IMR-90 (cell line): ENCODE measurements around the gene ODAD3. TPM values are rescaled to one million over a fixed set of nuclear protein-coding genes. Genes with fewer than 3 reads are reported as not detected.

ENCODE experiments used
- ATAC-seq: fragments of 200-7000 bp; cut with Tn5 transposase; 2 replicates; pipeline ENCODE4 v1.9.1; 2020; ENCODE audit warnings: low read depth, mild to moderate bottlenecking, moderate library complexity
- BruUV-seq: library from RNA; stranded (reverse); fragments of 400-500 nt; replicated peaks from 2 replicates; lab custom pipeline; 2021; lab: Mats Ljungman, UMichigan
- CTCF ChIA-PET: fragments of 300-600 bp; formaldehyde crosslinking; extraction: SDS; loops from one replicate; lab custom pipeline; 2021; ENCODE audit warnings: antibody characterized with exemption; lab: Yijun Ruan, JAX
- POLR2A ChIA-PET: fragments of 300-600 bp; sonication (Branson Sonifier 250); formaldehyde crosslinking; loops from one replicate; lab custom pipeline; 2022; ENCODE audit warnings: antibody characterized with exemption; ENCODE audit not compliant: unreplicated experiment; lab: Charles Lee
- DNase-seq: peaks from one replicate; pipeline ENCODE4 v3.0.0; 2013
- H2AFZ ChIP-seq: replicated peaks from 2 replicates; pipeline ENCODE3; 2013; ENCODE audit warnings: low read length, mild to moderate bottlenecking; ENCODE audit not compliant: poor library complexity
- H2AK5ac ChIP-seq: 2 replicates; pipeline ENCODE4 v1.6.1; 2013; ENCODE audit warnings: low read depth, low read length, inconsistent platforms
- H2AK9ac ChIP-seq: replicated peaks from 2 replicates; pipeline ENCODE3; 2013; ENCODE audit warnings: mild to moderate bottlenecking, low read depth, low read length, moderate library complexity; ENCODE audit not compliant: poor library complexity
- H2BK120ac ChIP-seq: 2 replicates; pipeline ENCODE4 v1.6.1; 2013; ENCODE audit warnings: low read depth, low read length, inconsistent platforms
- H2BK15ac ChIP-seq: 3 replicates; pipeline ENCODE4 v1.6.1; 2013; ENCODE audit warnings: low read depth, low read length, inconsistent platforms
- H2BK20ac ChIP-seq: 2 replicates; pipeline ENCODE4 v1.6.1; 2013; ENCODE audit warnings: low read depth, mild to moderate bottlenecking, inconsistent platforms, low read length, moderate library complexity
- H2BK5ac ChIP-seq: 2 replicates; pipeline ENCODE4 v1.6.1; 2013; ENCODE audit warnings: mild to moderate bottlenecking, low read depth, low read length, inconsistent platforms; ENCODE audit not compliant: poor library complexity, severe bottlenecking
- H3K14ac ChIP-seq: replicated peaks from 2 replicates; pipeline ENCODE4 v1.6.1; 2013; ENCODE audit warnings: low read depth, low read length, inconsistent platforms
- H3K18ac ChIP-seq: 2 replicates; pipeline ENCODE4 v1.6.1; 2013; ENCODE audit warnings: low read depth, low read length, control low read depth
- H3K23ac ChIP-seq: 2 replicates; pipeline ENCODE4 v1.6.1; 2013; ENCODE audit warnings: low read depth, low read length, inconsistent platforms
- H3K27ac ChIP-seq: 2 replicates; pipeline ENCODE4 v1.5.1; 2013; ENCODE audit warnings: mild to moderate bottlenecking, control low read depth, low read length; ENCODE audit not compliant: insufficient read depth
- H3K27me3 ChIP-seq: 2 replicates; pipeline ENCODE4 v1.6.1; 2013; ENCODE audit warnings: low read length; ENCODE audit not compliant: control insufficient read depth, insufficient read depth
- H3K36me3 ChIP-seq: 2 replicates; pipeline ENCODE4 v1.6.1; 2013; ENCODE audit warnings: low read length, mixed read lengths; ENCODE audit not compliant: control insufficient read depth, insufficient read depth
- H3K4ac ChIP-seq: 2 replicates; pipeline ENCODE4 v1.6.1; 2013; ENCODE audit warnings: low read depth, low read length, inconsistent platforms
- H3K4me1 ChIP-seq: 2 replicates; pipeline ENCODE4 v1.6.1; 2013; ENCODE audit warnings: low read length, mixed read lengths; ENCODE audit not compliant: control insufficient read depth, insufficient read depth
- H3K4me2 ChIP-seq: 2 replicates; pipeline ENCODE4 v1.6.1; 2013; ENCODE audit warnings: low read depth, mild to moderate bottlenecking, control low read depth, low read length, moderate library complexity
- H3K4me3 ChIP-seq: 2 replicates; pipeline ENCODE4 v1.5.1; 2013; ENCODE audit warnings: low read depth, mild to moderate bottlenecking, control low read depth, low read length, moderate library complexity; ENCODE audit not compliant: insufficient read depth
- H3K56ac ChIP-seq: 2 replicates; pipeline ENCODE4 v1.6.1; 2013; ENCODE audit warnings: low read length, inconsistent platforms; ENCODE audit not compliant: insufficient read depth; ENCODE audit errors: extremely low read depth
- H3K79me1 ChIP-seq, 2 experiments: 2 replicates each; pipeline ENCODE4 v1.6.1; 2013; ENCODE audit warnings: low read length in 2 of 2, inconsistent platforms in 1 of 2, low read depth in 1 of 2
- H3K9ac ChIP-seq: 2 replicates; pipeline ENCODE4 v1.6.1; 2013; ENCODE audit warnings: low read depth, low read length, control low read depth
- H3K9me1 ChIP-seq: 2 replicates; pipeline ENCODE4 v1.6.1; 2013; ENCODE audit warnings: low read length, inconsistent platforms; ENCODE audit not compliant: insufficient read depth
- H3K9me3 ChIP-seq: 2 replicates; pipeline ENCODE4 v1.6.1; 2013; ENCODE audit warnings: low read length; ENCODE audit not compliant: control insufficient read depth, insufficient read depth
- H4K20me1 ChIP-seq: 2 replicates; pipeline ENCODE4 v1.6.1; 2013; ENCODE audit warnings: low read length, inconsistent platforms; ENCODE audit not compliant: insufficient read depth
- H4K5ac ChIP-seq: 2 replicates; pipeline ENCODE4 v1.6.1; 2013; ENCODE audit warnings: mild to moderate bottlenecking, low read depth, low read length, control low read depth
- H4K8ac ChIP-seq, 2 experiments: 2 replicates each; pipeline ENCODE4 v1.6.1; 2013; ENCODE audit warnings: low read depth in 2 of 2, low read length in 2 of 2, control low read depth in 1 of 2, inconsistent platforms in 1 of 2
- H4K91ac ChIP-seq: 2 replicates; pipeline ENCODE4 v1.6.1; 2013; ENCODE audit warnings: low read depth, low read length, inconsistent platforms; ENCODE audit not compliant: insufficient read depth
- BHLHE40 ChIP-seq: fragments of 150-350 bp; IDR thresholded peaks from 2 replicates; pipeline ENCODE4 v1.6.1; 2016; ENCODE audit warnings: mild to moderate bottlenecking, low read depth, low read length
- CEBPB ChIP-seq: IDR thresholded peaks from 2 replicates; pipeline ENCODE4 v1.6.1; 2012; ENCODE audit warnings: low read depth, low read length, improper control_type of control experiment
- CHD1 ChIP-seq: IDR thresholded peaks from 2 replicates; pipeline ENCODE4 v1.6.1; 2012; ENCODE audit warnings: low read depth, low read length, improper control_type of control experiment
- FOS ChIP-seq: fragments of 150-350 bp; IDR thresholded peaks from 2 replicates; pipeline ENCODE4 v1.6.1; 2016; ENCODE audit warnings: low read depth, low read length
- MAFK ChIP-seq: IDR thresholded peaks from 2 replicates; pipeline ENCODE4 v1.6.1; 2012; ENCODE audit warnings: low read depth, low read length, improper control_type of control experiment
- MAZ ChIP-seq: IDR thresholded peaks from 2 replicates; pipeline ENCODE4 v1.6.1; 2012; ENCODE audit warnings: low read depth, mild to moderate bottlenecking, low read length, improper control_type of control experiment, moderate library complexity, borderline replicate concordance
- MXI1 ChIP-seq: IDR thresholded peaks from 2 replicates; pipeline ENCODE4 v1.6.1; 2012; ENCODE audit warnings: low read depth, mild to moderate bottlenecking, low read length, moderate library complexity, borderline replicate concordance
- NFE2L2 ChIP-seq: fragments of 150-350 bp; IDR thresholded peaks from 2 replicates; pipeline ENCODE4 v1.6.1; 2016; ENCODE audit warnings: low read depth, mild to moderate bottlenecking, low read length
- POLR2A ChIP-seq: IDR thresholded peaks from 2 replicates; pipeline ENCODE4 v1.6.1; 2012; ENCODE audit warnings: mild to moderate bottlenecking, low read depth, low read length
- RAD21 ChIP-seq: IDR thresholded peaks from 2 replicates; pipeline ENCODE4 v1.6.1; 2012; ENCODE audit warnings: low read length, improper control_type of control experiment
- RCOR1 ChIP-seq: IDR thresholded peaks from 2 replicates; pipeline ENCODE4 v1.6.1; 2012; ENCODE audit warnings: mild to moderate bottlenecking, low read length, improper control_type of control experiment; ENCODE audit not compliant: insufficient replicate concordance
- RFX5 ChIP-seq: IDR thresholded peaks from 2 replicates; pipeline ENCODE4 v1.8.0; 2012; ENCODE audit warnings: low read depth, mild to moderate bottlenecking, low read length, moderate library complexity
- SMC3 ChIP-seq: fragments of 150-350 bp; IDR thresholded peaks from 2 replicates; pipeline ENCODE4 v1.6.1; 2016; ENCODE audit warnings: low read depth, mild to moderate bottlenecking, antibody characterized with exemption, low read length, moderate library complexity
- WGBS, 2 experiments: methylation state at CpG; one replicate each; pipeline versions ENCODE4 v1.1.5 to v1.1.7; 2013; ENCODE audit warnings: missing lambda C conversion rate in 2 of 2; ENCODE audit not compliant: insufficient read length in 1 of 2; ENCODE audit errors: extremely low coverage in 2 of 2; 5-methylcytosine and 5-hydroxymethylcytosine counted together
- dilution Hi-C: fragments of 300-500 bp; cut with HindIII; formaldehyde crosslinking; loops from one replicate; pipeline ENCODE4 v1.14.3; 2018; ENCODE audit warnings: low sequenced_read_pairs; ENCODE audit not compliant: unreplicated experiment
- in situ Hi-C: fragments of 300-500 bp; cut with MboI; formaldehyde crosslinking; loops from 3 replicates; pipeline ENCODE4 v1.14.3; 2019; ENCODE audit warnings: low sequenced_read_pairs, inconsistent platforms, mixed read lengths
- intact Hi-C: fragments of 100-400 bp; cut with micrococcal nuclease; formaldehyde crosslinking; loops from 2 replicates; pipeline ENCODE4 v1.10.0; 2022
- polyA plus RNA-seq, 3 experiments: library from polyadenylated mRNA; depleted of rRNA; stranded (reverse); fragments of >200 nt; gene quantifications; 2 replicates each; pipeline ENCODE4 v1.2.3, GENCODE V29; 2012; ENCODE audit warnings: low replicate concordance in 1 of 3
- total RNA-seq: library from RNA; depleted of rRNA; stranded (reverse); fragments of >200 nt; gene quantifications from 2 replicates; pipeline ENCODE4 v1.2.3, GENCODE V29; 2012
- TF ChIP-seq, protein P1 (sequence below): conservative IDR thresholded peaks from 2 replicates; pipeline ENCODE4 v1.5.1; 2012; ENCODE audit warnings: mild to moderate bottlenecking, low read depth, low read length, improper control_type of control experiment
- TF ChIP-seq, protein P2 (sequence below): fragments of 150-350 bp; IDR thresholded peaks from 2 replicates; pipeline ENCODE4 v1.6.1; 2017; ENCODE audit warnings: mild to moderate bottlenecking, antibody characterized with exemption, low read length, low read depth
- TF ChIP-seq, protein P3 (sequence below): fragments of 150-350 bp; IDR thresholded peaks from 2 replicates; pipeline ENCODE4 v1.6.1; 2016; ENCODE audit warnings: low read depth, mild to moderate bottlenecking, low read length, moderate library complexity, borderline replicate concordance

Gene ODAD3
- total and polyA plus RNA-seq, 2 of the 4 experiments (the other 2 are of a cell fraction), result under 0.01 to 0.44 TPM

DNA sequence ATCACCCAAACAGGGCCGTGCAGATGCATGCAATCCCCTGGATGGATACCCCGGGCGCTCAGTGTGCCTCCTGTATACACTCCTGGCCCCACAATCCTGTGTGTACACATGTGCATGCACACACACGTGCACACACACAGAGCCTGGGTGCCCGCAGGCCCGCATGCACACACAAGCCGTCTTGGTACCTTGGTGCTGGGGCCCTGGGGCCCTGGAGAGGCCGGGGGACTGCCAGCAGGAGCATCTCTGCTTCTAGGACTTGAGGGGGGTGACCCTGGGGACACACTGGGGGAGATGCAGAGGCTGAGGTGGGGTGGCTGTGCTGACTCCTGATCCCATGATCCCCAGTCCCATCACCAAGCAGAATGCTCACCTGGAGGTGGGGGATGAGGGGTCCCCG lies 35.3 kb downstream of the ODAD3 start:
- H3K27ac ChIP-seq, result no peak overlapping the region
- TF ChIP-seq CHD1 (no peak), RAD21 (no peak), FOS (no peak), RCOR1 (no peak), SMC3 (no peak), BHLHE40 (no peak), MXI1 (no peak), CEBPB (no peak), MAZ (no peak), NFE2L2 (no peak), MAFK (no peak), RFX5 (no peak), POLR2A (no peak)
- TF ChIP-seq, protein P1, sequence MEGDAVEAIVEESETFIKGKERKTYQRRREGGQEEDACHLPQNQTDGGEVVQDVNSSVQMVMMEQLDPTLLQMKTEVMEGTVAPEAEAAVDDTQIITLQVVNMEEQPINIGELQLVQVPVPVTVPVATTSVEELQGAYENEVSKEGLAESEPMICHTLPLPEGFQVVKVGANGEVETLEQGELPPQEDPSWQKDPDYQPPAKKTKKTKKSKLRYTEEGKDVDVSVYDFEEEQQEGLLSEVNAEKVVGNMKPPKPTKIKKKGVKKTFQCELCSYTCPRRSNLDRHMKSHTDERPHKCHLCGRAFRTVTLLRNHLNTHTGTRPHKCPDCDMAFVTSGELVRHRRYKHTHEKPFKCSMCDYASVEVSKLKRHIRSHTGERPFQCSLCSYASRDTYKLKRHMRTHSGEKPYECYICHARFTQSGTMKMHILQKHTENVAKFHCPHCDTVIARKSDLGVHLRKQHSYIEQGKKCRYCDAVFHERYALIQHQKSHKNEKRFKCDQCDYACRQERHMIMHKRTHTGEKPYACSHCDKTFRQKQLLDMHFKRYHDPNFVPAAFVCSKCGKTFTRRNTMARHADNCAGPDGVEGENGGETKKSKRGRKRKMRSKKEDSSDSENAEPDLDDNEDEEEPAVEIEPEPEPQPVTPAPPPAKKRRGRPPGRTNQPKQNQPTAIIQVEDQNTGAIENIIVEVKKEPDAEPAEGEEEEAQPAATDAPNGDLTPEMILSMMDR, result no peak
- TF ChIP-seq, protein P2, sequence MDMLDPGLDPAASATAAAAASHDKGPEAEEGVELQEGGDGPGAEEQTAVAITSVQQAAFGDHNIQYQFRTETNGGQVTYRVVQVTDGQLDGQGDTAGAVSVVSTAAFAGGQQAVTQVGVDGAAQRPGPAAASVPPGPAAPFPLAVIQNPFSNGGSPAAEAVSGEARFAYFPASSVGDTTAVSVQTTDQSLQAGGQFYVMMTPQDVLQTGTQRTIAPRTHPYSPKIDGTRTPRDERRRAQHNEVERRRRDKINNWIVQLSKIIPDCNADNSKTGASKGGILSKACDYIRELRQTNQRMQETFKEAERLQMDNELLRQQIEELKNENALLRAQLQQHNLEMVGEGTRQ, result no peak
- TF ChIP-seq, protein P3, sequence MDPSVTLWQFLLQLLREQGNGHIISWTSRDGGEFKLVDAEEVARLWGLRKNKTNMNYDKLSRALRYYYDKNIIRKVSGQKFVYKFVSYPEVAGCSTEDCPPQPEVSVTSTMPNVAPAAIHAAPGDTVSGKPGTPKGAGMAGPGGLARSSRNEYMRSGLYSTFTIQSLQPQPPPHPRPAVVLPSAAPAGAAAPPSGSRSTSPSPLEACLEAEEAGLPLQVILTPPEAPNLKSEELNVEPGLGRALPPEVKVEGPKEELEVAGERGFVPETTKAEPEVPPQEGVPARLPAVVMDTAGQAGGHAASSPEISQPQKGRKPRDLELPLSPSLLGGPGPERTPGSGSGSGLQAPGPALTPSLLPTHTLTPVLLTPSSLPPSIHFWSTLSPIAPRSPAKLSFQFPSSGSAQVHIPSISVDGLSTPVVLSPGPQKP, result no peak
- H3K9me1 ChIP-seq, result peaks cover 3% of the 10 kb centered on the region; the same call in 1 of the 2 replicates
- no peak overlapping the region for H4K91ac ChIP-seq
- no peak overlapping the region for H3K4me2 ChIP-seq
- no peak overlapping the region for H3K18ac ChIP-seq
- H2BK20ac ChIP-seq, result no peak overlapping the region
- in situ Hi-C loops, result no loop called here
- H3K14ac ChIP-seq, result no peak overlapping the region
- no peak overlapping the region for H2BK15ac ChIP-seq
- no peak overlapping the region for H2BK120ac ChIP-seq
- H2AK9ac ChIP-seq, result no peak overlapping the region
- ATAC-seq, result no peak
- ChIA-PET CTCF (no interaction called here), POLR2A (no interaction called here)
- H2AK5ac ChIP-seq, result no peak overlapping the region
- H3K23ac ChIP-seq, result no peak overlapping the region
- dilution Hi-C loops, result no loop called here
- no peak overlapping the region for H4K5ac ChIP-seq
- H2AFZ ChIP-seq, result no peak overlapping the region
- H3K9ac ChIP-seq, result no peak overlapping the region
- 85% methylated on average over 5 of the region's 9 CpGs; no CpG with 5 or more reads in 1 of the 2 experiments for WGBS, 2 experiments
- no peaks in the 10 kb centered on the region for H3K27me3 ChIP-seq
- DNase-seq, result no peak
- no peak overlapping the region for H3K4ac ChIP-seq
- no peaks in the 10 kb centered on the region for H3K9me3 ChIP-seq
- intact Hi-C loops, result no loop called here
- H3K36me3 ChIP-seq, result no peaks in the 10 kb centered on the region
- H3K4me3 ChIP-seq, result no peak overlapping the region
- no peaks in the 10 kb centered on the region for H4K20me1 ChIP-seq
- no peak overlapping the region for H3K56ac ChIP-seq
- H4K8ac ChIP-seq, result no peak overlapping the region
- BruUV-seq, result no TSS peak
- H3K79me1 ChIP-seq, result no peaks in the 10 kb centered on the region
- H2BK5ac ChIP-seq, result no peak overlapping the region
- no peaks in the 10 kb centered on the region for H3K4me1 ChIP-seq
